ENCODE measurements around the gene LONRF2.

- TF ChIP-seq EZH2 (IDR thresholded peaks at IDR 0.05; ENCODE audit: borderline replicate concordance, low read depth, low read length, poor library complexity, severe bottlenecking) (no peak), CTCF (conservative IDR thresholded peaks at IDR 0.05; ENCODE audit: low read depth, low read length) (no peak)
These were observed 37.3 kb downstream of the LONRF2 start for GRCh38 chr2:100285011-100285410.
